Measurements from ENCODE around the gene VCAN.

DNA sequence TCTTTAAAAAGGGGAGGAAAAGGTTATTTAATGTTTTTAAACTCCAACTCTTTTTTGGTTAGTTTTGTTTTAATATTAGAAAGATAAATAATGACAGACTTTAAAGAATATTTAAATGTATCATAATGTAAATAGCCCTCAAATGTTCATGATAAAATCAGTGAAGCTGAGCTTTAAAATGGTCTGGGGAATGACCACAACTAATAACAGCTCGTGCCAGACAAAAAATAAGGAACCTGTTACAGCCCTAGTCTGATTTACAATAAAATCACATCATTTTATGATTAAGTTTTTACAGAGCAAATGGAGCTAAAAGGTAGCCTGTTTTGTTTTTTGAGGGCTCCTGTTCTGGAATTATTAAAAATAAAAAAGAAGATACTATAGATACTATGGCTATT, 46.1 kb downstream of the VCAN start:
- TF ChIP-seq CTCF (tag by site-specific recombination; IDR thresholded peaks at IDR 0.05) (no peak), ZNF600 (tag by site-specific recombination; IDR thresholded peaks at IDR 0.05) (no peak), ZNF132 (tag by site-specific recombination; IDR thresholded peaks at IDR 0.05; ENCODE audit: borderline replicate concordance) (no peak), HOXD13 (CRISPR knock-in tag; IDR thresholded peaks at IDR 0.05; ENCODE audit: borderline replicate concordance) (no peak), ZBTB26 (tag by site-specific recombination; optimal IDR thresholded peaks at IDR 0.05) (no peak), SETDB1 (IDR thresholded peaks at IDR 0.05; ENCODE audit: insufficient read length, low read length) (no peak), ZNF747 (tag by site-specific recombination; IDR thresholded peaks at IDR 0.05) (no peak), SP2 (tag by site-specific recombination; IDR thresholded peaks at IDR 0.05) (no peak)
- TF ChIP-seq, protein P1, sequence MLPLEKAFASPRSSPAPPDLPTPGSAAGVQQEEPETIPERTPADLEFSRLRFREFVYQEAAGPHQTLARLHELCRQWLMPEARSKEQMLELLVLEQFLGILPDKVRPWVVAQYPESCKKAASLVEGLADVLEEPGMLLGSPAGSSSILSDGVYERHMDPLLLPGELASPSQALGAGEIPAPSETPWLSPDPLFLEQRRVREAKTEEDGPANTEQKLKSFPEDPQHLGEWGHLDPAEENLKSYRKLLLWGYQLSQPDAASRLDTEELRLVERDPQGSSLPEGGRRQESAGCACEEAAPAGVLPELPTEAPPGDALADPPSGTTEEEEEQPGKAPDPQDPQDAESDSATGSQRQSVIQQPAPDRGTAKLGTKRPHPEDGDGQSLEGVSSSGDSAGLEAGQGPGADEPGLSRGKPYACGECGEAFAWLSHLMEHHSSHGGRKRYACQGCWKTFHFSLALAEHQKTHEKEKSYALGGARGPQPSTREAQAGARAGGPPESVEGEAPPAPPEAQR (tag by site-specific recombination; IDR thresholded peaks at IDR 0.05) = no peak

All from HEK293 (cell line).